ENCODE measurements around the gene PPP1R37.
"Not testable (repeated sequence)": the region's sequence is repeated elsewhere in the genome, so short reads cannot be mapped to it uniquely, and the experiment has no call there.

PPP1R37 gene

GRCh38 chr19:45094707-45095106, 1.7 kb downstream of the PPP1R37 start:
- DNase-seq (ENCODE audit: low read depth in 2 of 2, low spot score in 1 of 2) = no peak

GRCh38 chr19:45095496-45096413, 2.8 kb downstream of the PPP1R37 start:
- DNase-seq (ENCODE audit: low read depth in 2 of 2, low spot score in 1 of 2) = no peak

GRCh38 chr19:45096700-45097099, 3.7 kb downstream of the PPP1R37 start:
- no peak for DNase-seq (ENCODE audit: low read depth in 2 of 2, low spot score in 1 of 2)

- DNase-seq (ENCODE audit: low read depth in 2 of 2, low spot score in 1 of 2) = no peak
These were observed 4.4 kb downstream of the PPP1R37 start for GRCh38 chr19:45097450-45097775.

- no peak for DNase-seq (ENCODE audit: low read depth in 2 of 2, low spot score in 1 of 2)
These were observed 5.0 kb downstream of the PPP1R37 start for GRCh38 chr19:45097776-45098520.

- DNase-seq (ENCODE audit: low read depth in 2 of 2, low spot score in 1 of 2) = no peak
These were observed 5.8 kb downstream of the PPP1R37 start for GRCh38 chr19:45098521-45099466.

GRCh38 chr19:45099467-45100191, 6.7 kb downstream of the PPP1R37 start:
- DNase-seq (ENCODE audit: low read depth in 2 of 2, low spot score in 1 of 2) = no peak

GRCh38 chr19:45100201-45100600, 7.2 kb downstream of the PPP1R37 start:
- no peak for DNase-seq (ENCODE audit: low read depth in 2 of 2, low spot score in 1 of 2)

GRCh38 chr19:45100846-45101252, 7.9 kb downstream of the PPP1R37 start:
- no peak for DNase-seq (ENCODE audit: low read depth in 2 of 2, low spot score in 1 of 2)

GRCh38 chr19:45101806-45102205, 8.8 kb downstream of the PPP1R37 start:
- no peak for DNase-seq (ENCODE audit: low read depth in 2 of 2, low spot score in 1 of 2)

GRCh38 chr19:45102481-45102880, 9.5 kb downstream of the PPP1R37 start:
- DNase-seq (ENCODE audit: low read depth in 2 of 2, low spot score in 1 of 2) = no peak

- no peak for DNase-seq (ENCODE audit: low read depth in 2 of 2, low spot score in 1 of 2)
These were observed 10.2 kb downstream of the PPP1R37 start for GRCh38 chr19:45103156-45103507.

GRCh38 chr19:45103508-45104319, 10.7 kb downstream of the PPP1R37 start:
- DNase-seq (ENCODE audit: low read depth in 2 of 2, low spot score in 1 of 2) = no peak

- no peak for DNase-seq (ENCODE audit: low read depth in 2 of 2, low spot score in 1 of 2)
These were observed 11.8 kb downstream of the PPP1R37 start for GRCh38 chr19:45104658-45105349.

GRCh38 chr19:45106363-45106762, 13.4 kb downstream of the PPP1R37 start:
- DNase-seq (ENCODE audit: low read depth in 2 of 2, low spot score in 1 of 2) = not testable (repeated sequence)

- no peak for DNase-seq (ENCODE audit: low read depth in 2 of 2, low spot score in 1 of 2)
These were observed 14.7 kb downstream of the PPP1R37 start for GRCh38 chr19:45107621-45108150.

- DNase-seq (ENCODE audit: low read depth in 2 of 2, low spot score in 1 of 2) = no peak
These were observed 17.9 kb downstream of the PPP1R37 start for GRCh38 chr19:45110851-45111266.

- DNase-seq (ENCODE audit: low read depth in 2 of 2, low spot score in 1 of 2) = no peak
These were observed 19.3 kb downstream of the PPP1R37 start for GRCh38 chr19:45112111-45112827.
